Astrocyte of the spinal cord (primary cell): ENCODE measurements around the gene A4GALT.

Experiments
- DNase-seq: peaks from one replicate; pipeline ENCODE4 v3.0.0; 2011; ENCODE audit warnings: low read depth, low spot score
- H3K4me3 ChIP-seq: 2 replicates; pipeline ENCODE4 v1.5.1; 2011; ENCODE audit warnings: low read depth, mild to moderate bottlenecking, low read length, moderate library complexity
- in situ Hi-C: cut with HindIII; loops from 2 replicates; pipeline ENCODE4 v1.10.0; 2017; ENCODE audit warnings: low sequenced_read_pairs
- TF ChIP-seq, protein P1 (sequence below): IDR thresholded peaks from 2 replicates; pipeline ENCODE4 v1.5.1; 2012; ENCODE audit warnings: low read depth, mild to moderate bottlenecking, low read length, inconsistent platforms

A4GALT gene

DNA sequence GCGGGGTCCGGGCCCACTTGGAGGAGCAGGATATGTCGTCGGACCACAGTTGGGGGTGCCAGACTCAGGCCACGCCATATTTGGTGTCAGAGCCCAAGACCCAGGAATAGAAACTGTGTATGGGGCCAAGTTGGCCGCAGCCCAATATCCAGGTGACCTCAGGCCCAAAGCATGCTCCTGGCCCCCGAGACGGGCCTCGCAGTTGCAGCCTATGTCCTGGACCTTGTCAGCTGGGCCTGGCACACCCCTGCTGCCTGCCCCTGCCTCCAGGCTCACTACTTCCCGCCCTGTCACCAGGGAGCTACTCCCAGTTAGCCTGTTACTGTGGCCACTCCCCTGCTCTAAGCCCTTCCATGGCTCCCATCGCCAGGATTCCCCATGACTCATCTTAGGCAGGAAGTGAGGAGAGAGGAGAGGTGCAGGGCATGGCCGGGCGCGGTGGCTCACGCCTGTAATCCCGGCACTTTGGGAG, 23.1 kb downstream of the A4GALT start:
- peak; percentile 63 for DNase-seq
- TF ChIP-seq, protein P1, sequence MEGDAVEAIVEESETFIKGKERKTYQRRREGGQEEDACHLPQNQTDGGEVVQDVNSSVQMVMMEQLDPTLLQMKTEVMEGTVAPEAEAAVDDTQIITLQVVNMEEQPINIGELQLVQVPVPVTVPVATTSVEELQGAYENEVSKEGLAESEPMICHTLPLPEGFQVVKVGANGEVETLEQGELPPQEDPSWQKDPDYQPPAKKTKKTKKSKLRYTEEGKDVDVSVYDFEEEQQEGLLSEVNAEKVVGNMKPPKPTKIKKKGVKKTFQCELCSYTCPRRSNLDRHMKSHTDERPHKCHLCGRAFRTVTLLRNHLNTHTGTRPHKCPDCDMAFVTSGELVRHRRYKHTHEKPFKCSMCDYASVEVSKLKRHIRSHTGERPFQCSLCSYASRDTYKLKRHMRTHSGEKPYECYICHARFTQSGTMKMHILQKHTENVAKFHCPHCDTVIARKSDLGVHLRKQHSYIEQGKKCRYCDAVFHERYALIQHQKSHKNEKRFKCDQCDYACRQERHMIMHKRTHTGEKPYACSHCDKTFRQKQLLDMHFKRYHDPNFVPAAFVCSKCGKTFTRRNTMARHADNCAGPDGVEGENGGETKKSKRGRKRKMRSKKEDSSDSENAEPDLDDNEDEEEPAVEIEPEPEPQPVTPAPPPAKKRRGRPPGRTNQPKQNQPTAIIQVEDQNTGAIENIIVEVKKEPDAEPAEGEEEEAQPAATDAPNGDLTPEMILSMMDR = no peak
- in situ Hi-C loops = no loop called here
- H3K4me3 ChIP-seq = no peak overlapping the region

DNA sequence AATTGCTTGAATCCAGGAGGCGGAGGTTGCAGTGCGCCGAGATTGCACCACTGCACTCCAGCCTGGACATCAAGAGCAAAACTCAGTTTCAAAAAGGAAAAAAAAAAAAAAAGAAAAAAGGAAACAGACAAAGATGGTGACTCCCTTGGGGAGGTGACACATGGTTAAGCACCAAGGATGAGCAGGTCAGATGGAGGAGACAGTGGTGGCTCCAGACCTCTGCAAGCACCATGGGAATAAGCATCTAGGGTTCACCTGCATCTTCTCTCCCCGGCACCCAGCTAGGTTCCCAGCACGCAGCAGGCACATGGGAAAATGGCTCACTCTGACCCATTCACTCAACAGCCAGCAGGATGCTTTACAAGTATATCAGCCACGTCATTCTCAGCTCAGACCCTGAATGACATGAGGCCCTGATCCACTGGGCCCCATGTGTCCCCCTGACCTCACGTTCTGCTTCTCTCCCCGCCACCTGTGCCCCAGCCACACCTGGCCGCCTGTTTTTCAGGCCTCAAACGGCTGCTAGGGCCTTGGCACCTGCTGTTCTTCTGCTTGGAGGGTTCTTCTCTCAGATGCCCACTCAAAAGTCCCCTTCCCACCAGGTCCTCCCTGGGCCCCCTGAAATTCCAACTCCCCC, 24.2 kb downstream of the A4GALT start:
- TF ChIP-seq, protein P1 = no peak
- no peak for DNase-seq
- in situ Hi-C loops = no loop called here
- H3K4me3 ChIP-seq = no peak overlapping the region

DNA sequence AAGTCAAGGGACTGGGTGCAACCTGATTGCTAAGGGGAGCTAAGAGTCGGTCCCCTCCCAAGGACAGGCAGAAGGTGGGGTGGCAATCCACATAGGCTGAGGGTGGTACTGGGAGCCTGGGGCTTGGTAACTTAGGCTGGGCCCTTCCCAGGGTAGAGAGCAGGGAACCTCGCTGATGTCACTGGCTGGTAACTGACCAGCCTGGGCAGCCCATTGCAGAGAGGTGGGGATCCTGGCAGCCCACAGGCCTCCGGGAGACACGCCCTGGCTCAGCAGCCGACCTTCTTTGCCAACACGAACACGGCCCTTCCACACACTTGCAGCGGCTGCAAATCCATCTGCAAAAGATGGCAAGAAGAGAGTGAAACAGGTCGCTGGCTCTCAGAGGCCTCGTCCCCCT, 25.4 kb downstream of the A4GALT start:
- H3K4me3 ChIP-seq = no peak overlapping the region
- in situ Hi-C loops = no loop called here
- TF ChIP-seq, protein P1 = no peak
- DNase-seq = no peak

DNA sequence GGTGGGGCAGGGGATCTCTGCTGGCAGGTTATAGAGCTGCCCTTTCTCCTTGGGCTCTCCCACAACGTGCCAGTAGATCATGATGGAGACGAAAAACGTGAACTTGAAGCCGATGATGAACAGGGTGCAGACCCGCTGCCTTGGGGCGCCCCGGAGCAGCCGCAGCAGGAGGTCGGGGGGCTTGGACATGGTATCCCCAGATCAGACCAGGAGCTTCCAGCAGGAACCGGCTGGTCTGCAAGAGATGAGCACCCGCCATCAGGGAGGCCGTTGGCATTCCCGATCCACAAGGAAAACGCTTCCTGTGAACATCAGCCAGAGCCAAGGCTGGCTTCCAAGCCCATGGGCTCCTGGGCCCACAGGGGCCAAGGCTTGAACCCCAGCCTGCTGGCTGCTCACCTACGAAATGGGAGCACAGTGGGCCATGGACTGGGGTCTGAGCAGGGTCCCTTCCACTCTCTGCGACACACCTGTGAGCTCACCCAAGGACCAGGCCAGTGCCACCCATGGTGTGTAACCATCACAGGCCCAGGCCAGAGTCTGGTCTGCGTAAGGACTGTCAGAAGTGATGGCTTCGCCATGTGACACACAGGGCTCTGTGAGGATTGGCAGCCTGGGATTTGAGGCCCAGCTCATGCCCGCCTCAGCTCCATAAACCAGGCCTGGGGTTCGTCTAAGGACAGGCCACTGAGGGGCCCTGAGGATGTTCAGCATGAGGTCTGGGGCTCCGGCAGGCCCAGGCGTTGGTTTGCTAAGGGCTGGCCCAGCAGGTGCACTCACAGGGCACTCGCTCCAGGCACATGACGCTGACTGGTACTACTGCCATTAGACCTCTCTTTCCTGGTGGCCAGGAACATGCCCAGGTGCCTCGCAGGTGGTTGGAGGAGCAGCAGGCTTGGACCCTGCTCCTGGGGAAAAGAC, 26.6 kb downstream of the A4GALT start:
- DNase-seq = no peak
- in situ Hi-C loops = no loop called here
- no peak overlapping the region for H3K4me3 ChIP-seq
- TF ChIP-seq, protein P1 = no peak

DNA sequence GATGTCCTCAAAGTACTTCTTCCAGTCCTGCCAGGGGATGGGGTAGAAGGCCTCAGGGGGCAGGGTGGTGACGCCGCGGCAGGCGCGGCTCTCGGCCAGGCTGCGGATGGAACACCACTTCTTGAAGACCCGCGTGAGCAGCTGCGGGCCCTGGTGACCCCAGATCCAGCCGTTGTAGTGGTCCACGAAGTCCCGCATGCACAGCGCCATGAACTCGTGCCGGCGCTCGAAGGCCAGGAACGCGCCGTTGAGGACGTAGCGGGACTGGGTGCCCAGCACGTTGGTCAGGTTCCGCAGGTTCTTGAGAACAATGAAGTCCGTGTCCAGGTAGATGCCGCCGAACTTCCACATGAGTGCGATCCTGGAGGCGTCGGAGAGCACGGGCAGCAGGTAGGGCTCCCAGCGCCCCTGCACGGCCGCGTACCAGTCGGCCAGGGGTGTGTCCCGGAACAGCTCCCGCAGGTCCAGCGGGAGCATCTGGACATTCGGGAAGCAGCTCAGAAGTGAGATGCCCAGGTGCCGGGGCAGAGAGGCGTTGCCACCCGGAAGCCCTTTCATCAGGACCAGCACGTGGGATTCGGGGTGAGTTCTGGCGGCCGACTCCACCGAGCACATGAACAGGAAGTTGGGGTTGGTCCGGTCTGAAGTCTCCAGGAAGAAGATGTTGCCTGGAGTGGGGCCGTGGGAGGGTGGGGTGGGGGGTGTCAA, 27.5 kb downstream of the A4GALT start:
- no peak for DNase-seq
- TF ChIP-seq, protein P1 = no peak
- in situ Hi-C loops = no loop called here
- no peak overlapping the region for H3K4me3 ChIP-seq

DNA sequence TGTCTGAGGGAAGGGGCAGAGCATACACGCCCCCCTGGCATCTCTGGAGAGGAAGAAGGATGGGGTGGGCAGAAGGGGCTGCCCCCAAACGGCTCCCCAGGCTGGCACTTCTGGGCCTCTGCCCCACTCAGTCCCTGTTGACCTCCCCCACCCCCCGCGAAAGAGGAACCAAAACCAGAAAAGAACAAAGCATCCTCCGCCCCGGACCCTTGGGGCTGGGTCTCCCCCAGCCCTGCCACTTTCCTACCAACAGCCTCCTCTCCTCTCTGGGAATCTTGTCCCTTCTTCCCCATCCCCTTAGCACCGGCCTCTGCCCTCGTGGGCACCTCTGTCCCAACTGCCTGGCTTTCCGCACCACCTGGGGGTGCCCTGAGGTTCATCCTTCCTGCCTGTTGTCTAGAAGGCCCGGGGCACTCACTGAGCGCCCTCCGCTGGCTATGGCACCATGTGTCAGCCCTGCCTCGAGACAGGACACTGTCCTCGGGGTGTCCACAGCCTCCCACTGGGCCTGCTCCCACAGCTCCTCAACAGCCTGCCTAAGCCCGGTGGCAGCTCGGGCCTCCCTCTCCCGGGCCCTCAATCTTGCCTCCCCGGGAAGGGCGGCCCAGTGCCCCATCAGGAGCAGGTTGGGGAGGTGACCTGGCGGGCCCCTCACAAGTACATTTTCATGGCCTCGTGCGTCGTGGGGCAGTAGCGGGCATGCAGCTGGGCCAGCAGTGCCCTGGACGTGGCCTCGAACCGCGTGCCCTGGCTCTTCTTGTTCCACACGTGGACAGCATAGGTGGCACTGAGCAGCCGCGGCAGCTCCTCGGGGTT, 28.2 kb downstream of the A4GALT start:
- DNase-seq = no peak
- in situ Hi-C loops = no loop called here
- H3K4me3 ChIP-seq = no peak overlapping the region
- TF ChIP-seq, protein P1 = no peak
